Measurements from ENCODE around the gene LIN7B.
A peak's percentile ranks its signal among the peaks of the same experiment; 100 is the strongest.
"Not testable (repeated sequence)": the region's sequence is repeated elsewhere in the genome, so short reads cannot be mapped to it uniquely, and the experiment has no call there.

Gene LIN7B, protein sequence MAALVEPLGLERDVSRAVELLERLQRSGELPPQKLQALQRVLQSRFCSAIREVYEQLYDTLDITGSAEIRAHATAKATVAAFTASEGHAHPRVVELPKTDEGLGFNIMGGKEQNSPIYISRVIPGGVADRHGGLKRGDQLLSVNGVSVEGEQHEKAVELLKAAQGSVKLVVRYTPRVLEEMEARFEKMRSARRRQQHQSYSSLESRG

DNA sequence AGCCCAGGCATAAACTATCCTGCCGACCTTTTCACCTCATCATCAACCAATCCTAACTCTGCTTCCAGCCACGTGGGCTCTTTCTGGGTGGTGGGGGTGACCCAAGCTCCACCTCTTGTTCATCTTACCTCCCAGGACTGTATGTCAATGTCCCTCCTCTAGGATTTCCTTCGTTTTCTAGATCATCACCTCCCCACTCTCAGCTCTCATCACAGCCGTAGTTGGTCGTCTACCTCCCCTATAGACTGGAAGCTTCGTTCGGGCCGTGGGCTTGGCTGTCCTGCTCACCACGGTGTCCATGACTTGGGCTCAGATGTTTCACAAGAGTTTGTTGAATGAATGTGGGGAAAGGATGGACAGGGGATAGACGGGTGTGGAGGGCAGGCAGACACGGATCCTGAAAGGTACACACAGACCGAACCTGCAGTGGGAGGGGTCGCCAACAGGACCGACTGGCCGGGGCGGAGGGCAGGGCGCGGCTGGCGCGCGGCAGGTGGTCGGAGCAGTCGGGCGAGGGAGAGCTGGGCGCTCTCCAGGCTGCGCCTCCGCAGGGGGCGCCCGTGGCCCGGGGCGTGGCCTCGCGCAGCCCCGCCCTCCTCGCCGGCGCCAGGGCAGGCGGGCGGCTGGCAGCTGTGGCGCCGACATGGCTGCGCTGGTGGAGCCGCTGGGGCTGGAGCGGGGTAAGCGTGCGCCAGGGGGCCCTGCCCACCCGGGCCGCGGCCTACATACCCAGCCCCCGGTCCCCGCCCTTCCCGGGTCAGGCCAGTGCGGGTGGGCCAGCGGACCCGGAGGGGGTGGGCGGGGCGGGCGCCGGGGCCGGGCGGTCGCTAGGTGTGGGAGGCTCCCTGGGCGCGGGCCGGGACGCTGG, at the start of gene LIN7B:
Gene LIN7B (plus strand): TSS at position 609 of the 868 bp plus-strand sequence. CDS start 35 bp downstream, at position 644.
- H3K36me3 ChIP-seq (ENCODE audit: control insufficient read depth, insufficient read depth, low read length) = peaks cover 10% of the 10 kb centered on the region
- peak within 1 kb of the TSS; percentile 83 for H3K4me3 ChIP-seq (ENCODE audit: low read length)
- WGBS (ENCODE audit: insufficient coverage, insufficient read length) = no CpG with 5 or more reads among the region's 66 CpGs
- H3K27ac ChIP-seq (ENCODE audit: low read length) = no peak within 1 kb of the TSS
- H3K27me3 ChIP-seq (ENCODE audit: control insufficient read depth, insufficient read depth, low read length) = no peaks in the 10 kb centered on the region
- DNase-seq (ENCODE audit: low read depth, low spot score) = no peak
- H3K9me3 ChIP-seq (ENCODE audit: control insufficient read depth, insufficient read depth, low read length) = no peaks in the 10 kb centered on the region
- peaks cover 3% of the 10 kb centered on the region for H3K4me1 ChIP-seq (ENCODE audit: control insufficient read depth, insufficient read depth, low read length)

DNA sequence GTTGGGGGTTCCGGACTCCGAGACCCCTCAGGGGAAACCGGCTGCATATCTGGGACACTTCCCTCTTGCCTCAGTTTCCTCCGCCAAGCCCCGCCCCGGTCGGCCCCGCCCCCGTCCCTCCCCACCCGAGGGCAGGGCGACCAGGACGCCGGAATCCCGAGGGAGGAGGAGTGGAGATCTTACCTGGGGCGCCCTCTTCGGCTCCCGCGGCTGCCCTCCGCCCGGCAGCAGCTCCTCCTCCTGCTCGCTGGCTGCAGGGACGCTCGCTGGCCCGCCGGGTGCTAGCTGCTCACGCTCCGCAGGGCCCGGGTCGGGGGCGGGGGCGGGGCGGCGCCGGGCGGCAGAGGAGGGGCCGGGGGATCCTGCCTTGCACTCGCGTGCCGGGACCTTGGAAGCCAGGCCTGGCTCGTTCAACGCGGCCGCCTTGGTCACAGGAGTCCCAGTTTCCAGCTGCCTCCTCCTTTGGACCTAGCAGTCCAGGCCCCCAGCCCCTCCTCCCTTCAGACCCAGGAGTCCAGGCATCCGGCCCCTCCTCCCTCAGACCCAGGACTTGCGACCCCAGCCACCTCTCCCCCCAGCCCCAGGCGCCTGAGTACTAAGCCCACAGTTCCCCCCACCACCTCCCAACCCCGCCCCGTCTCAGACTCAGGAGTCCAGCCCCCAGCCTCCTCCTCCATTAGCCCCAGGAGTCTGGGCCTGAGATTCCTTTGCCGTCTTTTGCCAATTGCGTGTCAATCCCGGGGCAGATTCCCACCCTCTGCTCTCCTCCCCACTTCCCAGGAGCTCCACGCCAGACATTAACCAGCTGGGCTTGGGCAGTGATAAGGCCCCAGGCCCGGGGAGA, 49.2 kb upstream of the LIN7B start, which contains the start of gene NTF4:
Gene NTF4 (minus strand): TSS at position 51 of the 844 bp plus-strand sequence. CDS start 2,821 bp downstream, outside the sequence.
- no peaks in the 10 kb centered on the region for H3K36me3 ChIP-seq (ENCODE audit: control insufficient read depth, insufficient read depth, low read length)
- H3K27ac ChIP-seq (ENCODE audit: low read length) = no peak within 1 kb of the TSS
- DNase-seq (ENCODE audit: low read depth, low spot score) = no peak
- WGBS (ENCODE audit: insufficient coverage, insufficient read length) = no CpG with 5 or more reads among the region's 53 CpGs
- peak within 1 kb of the TSS; percentile 34; the same call in 1 of the 2 replicates for H3K4me3 ChIP-seq (ENCODE audit: low read length)
- H3K27me3 ChIP-seq (ENCODE audit: control insufficient read depth, insufficient read depth, low read length) = peaks cover 9% of the 10 kb centered on the region; the same call in 1 of the 2 replicates
- no peaks in the 10 kb centered on the region for H3K9me3 ChIP-seq (ENCODE audit: control insufficient read depth, insufficient read depth, low read length)
- peaks cover 4% of the 10 kb centered on the region for H3K4me1 ChIP-seq (ENCODE audit: control insufficient read depth, insufficient read depth, low read length)

DNA sequence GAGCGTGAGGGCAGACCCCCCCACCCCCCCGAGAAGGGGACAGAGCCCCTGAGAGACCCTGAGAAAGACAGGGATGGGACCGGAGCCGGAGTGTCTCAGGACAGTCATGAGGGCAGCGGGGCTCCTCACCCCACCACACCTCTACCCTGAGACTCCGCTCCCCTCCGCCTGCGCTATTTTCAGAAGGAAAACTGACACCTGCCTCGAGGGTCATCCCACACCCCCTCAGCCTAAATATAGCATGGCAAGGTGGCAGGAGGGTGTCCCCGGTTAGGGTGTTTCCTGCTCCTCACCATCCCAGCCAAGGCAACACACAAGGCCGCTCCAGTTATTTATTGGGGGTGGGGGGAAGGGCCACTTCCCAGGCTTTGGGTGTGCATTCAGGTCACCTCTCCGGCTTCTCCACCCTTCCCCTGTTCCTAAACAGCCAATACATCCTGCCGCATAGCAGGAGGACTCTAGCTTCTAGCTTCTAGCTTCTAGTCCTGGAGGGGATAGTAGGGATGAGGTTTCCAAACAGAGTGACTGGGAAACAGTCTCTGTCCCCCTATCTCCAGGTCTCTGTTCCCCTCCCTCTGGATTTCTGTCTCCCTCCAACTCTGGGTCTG, 48.2 kb upstream of the LIN7B start:
- no CpG with 5 or more reads among the region's 13 CpGs for WGBS (ENCODE audit: insufficient coverage, insufficient read length)
- no peak overlapping the region for H3K4me3 ChIP-seq (ENCODE audit: low read length)
- peaks cover 4% of the 10 kb centered on the region for H3K4me1 ChIP-seq (ENCODE audit: control insufficient read depth, insufficient read depth, low read length)
- no peaks in the 10 kb centered on the region for H3K36me3 ChIP-seq (ENCODE audit: control insufficient read depth, insufficient read depth, low read length)
- peaks cover 9% of the 10 kb centered on the region; the same call in 1 of the 2 replicates for H3K27me3 ChIP-seq (ENCODE audit: control insufficient read depth, insufficient read depth, low read length)
- DNase-seq (ENCODE audit: low read depth, low spot score) = no peak
- H3K9me3 ChIP-seq (ENCODE audit: control insufficient read depth, insufficient read depth, low read length) = no peaks in the 10 kb centered on the region
- H3K27ac ChIP-seq (ENCODE audit: low read length) = no peak overlapping the region

DNA sequence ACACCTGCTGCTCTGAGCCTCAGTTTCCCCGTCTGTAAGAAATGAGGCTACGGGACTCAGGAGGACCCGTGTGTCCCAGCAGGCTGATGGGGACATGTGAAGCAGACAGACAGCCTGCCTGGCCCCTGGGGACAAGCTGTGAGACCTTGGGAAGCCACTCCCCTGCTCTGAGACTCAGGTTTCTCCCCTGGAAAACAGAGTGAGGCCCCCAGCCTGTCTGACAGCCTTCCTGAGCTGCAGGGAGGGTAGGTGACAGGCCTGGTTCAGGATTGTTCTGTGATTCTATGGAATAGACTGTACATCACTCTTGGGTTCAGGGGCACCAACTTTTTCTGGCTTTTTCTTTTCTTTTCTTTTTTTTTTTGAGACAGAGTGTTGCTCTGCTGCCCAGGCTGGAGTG, 46.6 kb upstream of the LIN7B start:
- DNase-seq (ENCODE audit: low read depth, low spot score) = no peak
- peaks cover 6% of the 10 kb centered on the region for H3K4me1 ChIP-seq (ENCODE audit: control insufficient read depth, insufficient read depth, low read length)
- WGBS (ENCODE audit: insufficient coverage, insufficient read length) = no CpG with 5 or more reads among the region's 3 CpGs
- no peak overlapping the region for H3K4me3 ChIP-seq (ENCODE audit: low read length)
- no peaks in the 10 kb centered on the region for H3K36me3 ChIP-seq (ENCODE audit: control insufficient read depth, insufficient read depth, low read length)
- no peak overlapping the region for H3K27ac ChIP-seq (ENCODE audit: low read length)
- peaks cover 9% of the 10 kb centered on the region; the same call in 1 of the 2 replicates for H3K27me3 ChIP-seq (ENCODE audit: control insufficient read depth, insufficient read depth, low read length)
- H3K9me3 ChIP-seq (ENCODE audit: control insufficient read depth, insufficient read depth, low read length) = no peaks in the 10 kb centered on the region

DNA sequence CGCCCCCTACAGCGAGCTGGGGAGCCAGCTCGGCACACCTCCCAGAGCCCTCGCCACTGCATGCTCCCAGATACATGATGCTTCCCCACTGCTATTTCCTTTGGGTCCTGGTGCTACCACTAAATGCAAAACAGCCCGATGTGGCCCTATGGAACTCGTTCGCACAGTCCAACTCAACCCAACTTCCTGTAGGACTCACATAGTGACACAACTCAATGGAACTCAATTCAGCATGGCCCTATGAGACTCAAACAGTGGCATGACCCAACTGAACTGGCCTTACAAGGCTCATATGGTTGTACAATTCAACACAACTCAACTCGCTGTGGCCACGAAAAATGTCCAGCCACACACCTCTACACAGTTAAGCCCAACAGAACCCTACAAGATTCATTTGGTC, 45.1 kb upstream of the LIN7B start:
- Histone ChIP-seq H3K27me3 (ENCODE audit: control insufficient read depth, insufficient read depth, low read length) (peaks cover 14% of the 10 kb centered on the region; the same call in 1 of the 2 replicates), H3K4me3 (ENCODE audit: low read length) (no peak overlapping the region), H3K36me3 (ENCODE audit: control insufficient read depth, insufficient read depth, low read length) (no peaks in the 10 kb centered on the region), H3K27ac (ENCODE audit: low read length) (no peak overlapping the region), H3K4me1 (ENCODE audit: control insufficient read depth, insufficient read depth, low read length) (peaks cover 4% of the 10 kb centered on the region), H3K9me3 (ENCODE audit: control insufficient read depth, insufficient read depth, low read length) (no peaks in the 10 kb centered on the region)
- WGBS (ENCODE audit: insufficient coverage, insufficient read length) = no CpG with 5 or more reads among the region's 9 CpGs
- no peak for DNase-seq (ENCODE audit: low read depth, low spot score)

DNA sequence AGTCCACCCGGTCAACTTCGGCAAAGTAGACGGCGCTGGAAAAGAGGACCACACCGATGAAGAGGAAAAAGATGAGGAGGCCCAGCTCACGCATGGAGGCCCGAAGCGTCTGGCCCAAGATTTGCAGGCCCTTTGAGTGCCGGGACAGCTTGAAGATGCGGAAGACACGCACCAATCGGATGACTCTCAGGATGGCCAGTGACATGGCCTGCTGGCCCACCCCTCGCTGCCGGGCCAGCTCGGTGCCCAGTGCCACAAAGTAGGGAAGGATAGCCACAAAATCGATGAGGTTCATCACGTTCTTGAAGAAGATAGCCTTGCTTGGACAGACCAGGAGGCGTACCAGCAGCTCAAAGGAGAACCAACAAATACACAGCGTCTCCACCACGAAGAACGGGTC, 43.8 kb upstream of the LIN7B start:
- Histone ChIP-seq H3K4me1 (ENCODE audit: control insufficient read depth, insufficient read depth, low read length) (peaks cover 2% of the 10 kb centered on the region; the same call in 1 of the 2 replicates), H3K27ac (ENCODE audit: low read length) (no peak overlapping the region), H3K9me3 (ENCODE audit: control insufficient read depth, insufficient read depth, low read length) (no peaks in the 10 kb centered on the region), H3K4me3 (ENCODE audit: low read length) (no peak overlapping the region), H3K27me3 (ENCODE audit: control insufficient read depth, insufficient read depth, low read length) (peaks cover 14% of the 10 kb centered on the region; the same call in 1 of the 2 replicates), H3K36me3 (ENCODE audit: control insufficient read depth, insufficient read depth, low read length) (no peaks in the 10 kb centered on the region)
- no CpG with 5 or more reads among the region's 21 CpGs for WGBS (ENCODE audit: insufficient coverage, insufficient read length)
- no peak for DNase-seq (ENCODE audit: low read depth, low spot score)

DNA sequence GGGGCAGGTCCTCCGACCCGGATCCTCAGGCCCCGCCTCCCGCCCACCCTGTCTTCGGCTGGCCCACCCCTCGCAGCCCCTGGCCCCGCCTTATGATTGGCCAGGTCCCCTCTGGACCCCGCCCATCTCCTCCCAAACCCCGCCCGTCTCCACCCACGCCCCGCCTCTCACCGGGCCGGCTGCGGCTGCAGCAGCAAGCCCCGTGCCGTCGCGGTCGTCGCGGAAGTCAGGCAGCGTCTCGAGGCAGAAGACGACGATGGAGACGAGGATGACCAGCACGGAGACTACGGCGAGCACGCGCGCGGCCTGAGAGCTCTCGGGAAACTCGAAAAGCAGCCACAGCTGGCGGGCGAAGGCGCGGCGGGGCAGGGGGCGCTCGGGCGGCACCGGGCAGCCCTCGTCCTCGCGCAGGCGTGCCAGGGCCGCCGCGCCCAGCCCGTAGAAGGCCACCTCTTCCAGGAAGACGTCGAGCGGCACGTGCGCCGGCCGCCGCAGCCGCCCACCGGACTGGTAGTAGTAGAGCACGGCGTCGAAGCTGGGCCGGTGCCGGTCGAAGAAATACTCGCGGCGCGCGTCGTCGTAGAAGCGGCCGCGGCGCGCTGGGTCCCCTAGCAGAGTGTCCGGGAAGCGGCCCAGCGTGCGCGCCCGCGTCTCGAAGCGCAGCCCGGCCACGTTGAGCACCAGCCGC, 42.2 kb upstream of the LIN7B start:
- Histone ChIP-seq H3K27me3 (ENCODE audit: control insufficient read depth, insufficient read depth, low read length) (peaks cover 10% of the 10 kb centered on the region; the same call in 1 of the 2 replicates), H3K4me3 (ENCODE audit: low read length) (peak overlapping the region; percentile 3; the same call in 1 of the 2 replicates), H3K4me1 (ENCODE audit: control insufficient read depth, insufficient read depth, low read length) (peaks cover 2% of the 10 kb centered on the region; the same call in 1 of the 2 replicates), H3K27ac (ENCODE audit: low read length) (no peak overlapping the region), H3K9me3 (ENCODE audit: control insufficient read depth, insufficient read depth, low read length) (no peaks in the 10 kb centered on the region), H3K36me3 (ENCODE audit: control insufficient read depth, insufficient read depth, low read length) (no peaks in the 10 kb centered on the region)
- WGBS (ENCODE audit: insufficient coverage, insufficient read length) = no CpG with 5 or more reads among the region's 93 CpGs
- DNase-seq (ENCODE audit: low read depth, low spot score) = no peak

DNA sequence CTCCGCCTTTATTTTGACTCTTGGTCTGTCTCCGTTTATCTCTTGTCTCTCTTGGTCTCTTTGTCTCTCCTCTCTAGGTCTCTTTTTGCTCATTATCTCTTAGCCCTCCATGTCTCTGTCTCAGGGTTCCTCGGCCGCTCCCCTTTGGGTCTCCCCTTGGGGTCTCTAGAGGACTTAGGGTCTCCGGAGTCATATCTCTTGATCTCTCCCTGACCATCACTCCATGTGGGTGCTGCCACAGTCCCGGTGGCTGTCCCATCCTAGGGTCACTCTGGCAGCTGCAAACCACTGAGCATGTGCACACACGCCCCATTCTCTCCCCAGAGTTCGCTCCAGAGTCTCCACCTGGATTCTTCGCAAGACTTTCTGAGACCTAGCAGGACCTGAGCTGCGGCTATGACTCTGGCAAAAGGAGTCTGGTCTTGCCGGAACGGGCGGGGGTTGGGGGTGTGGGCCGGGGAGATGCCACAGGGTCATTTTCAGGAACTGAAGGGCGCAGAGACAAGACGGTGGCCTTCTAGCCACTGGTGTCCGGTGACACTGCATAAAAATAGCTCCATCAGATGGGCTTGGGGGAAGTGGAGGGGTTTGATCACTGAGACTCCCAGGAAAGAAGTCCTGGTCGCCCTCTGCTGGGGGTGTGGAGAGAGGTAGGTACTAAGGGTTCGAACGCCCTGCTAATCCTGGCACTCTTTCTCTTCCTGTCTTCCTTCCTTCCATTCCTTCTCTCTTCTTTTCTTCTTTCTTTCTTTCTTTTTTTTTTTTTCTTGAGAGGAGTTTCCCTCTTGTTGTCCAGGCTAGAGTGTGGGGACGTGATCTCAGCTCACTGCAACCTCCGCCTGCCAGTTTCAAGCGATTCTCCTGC, 40.4 kb upstream of the LIN7B start:
- H3K9me3 ChIP-seq (ENCODE audit: control insufficient read depth, insufficient read depth, low read length) = no peaks in the 10 kb centered on the region
- H3K36me3 ChIP-seq (ENCODE audit: control insufficient read depth, insufficient read depth, low read length) = no peaks in the 10 kb centered on the region
- H3K27ac ChIP-seq (ENCODE audit: low read length) = no peak overlapping the region
- WGBS (ENCODE audit: insufficient coverage, insufficient read length) = no CpG with 5 or more reads among the region's 23 CpGs
- H3K4me3 ChIP-seq (ENCODE audit: low read length) = no peak overlapping the region
- peaks cover 2% of the 10 kb centered on the region; the same call in 1 of the 2 replicates for H3K4me1 ChIP-seq (ENCODE audit: control insufficient read depth, insufficient read depth, low read length)
- DNase-seq (ENCODE audit: low read depth, low spot score) = no peak
- H3K27me3 ChIP-seq (ENCODE audit: control insufficient read depth, insufficient read depth, low read length) = peaks cover 10% of the 10 kb centered on the region; the same call in 1 of the 2 replicates

DNA sequence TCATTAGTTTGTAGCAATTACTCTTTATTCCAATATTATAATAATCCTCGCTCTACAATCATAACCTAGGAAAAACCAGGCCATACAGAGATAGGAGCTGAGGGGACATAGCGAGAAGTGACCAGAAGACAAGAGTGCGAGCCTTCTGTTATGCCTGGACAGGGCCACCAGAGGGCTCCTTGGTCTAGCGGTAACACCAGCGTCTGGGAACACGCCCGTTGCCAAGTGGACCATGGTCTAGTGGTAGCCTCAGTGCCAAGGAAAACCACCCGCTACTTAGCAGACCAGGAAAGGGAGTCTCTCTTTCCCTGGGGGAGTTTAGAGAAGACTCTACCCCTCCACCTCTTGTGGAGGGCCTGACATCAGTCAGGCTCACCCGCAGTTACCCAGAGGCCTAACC, 39.3 kb upstream of the LIN7B start:
- DNase-seq (ENCODE audit: low read depth, low spot score); H3K9me3 ChIP-seq (ENCODE audit: control insufficient read depth, insufficient read depth, low read length); H3K4me1 ChIP-seq (ENCODE audit: control insufficient read depth, insufficient read depth, low read length); H3K36me3 ChIP-seq (ENCODE audit: control insufficient read depth, insufficient read depth, low read length); H3K4me3 ChIP-seq (ENCODE audit: low read length); H3K27me3 ChIP-seq (ENCODE audit: control insufficient read depth, insufficient read depth, low read length); H3K27ac ChIP-seq (ENCODE audit: low read length): not testable (repeated sequence)
- no CpG with 5 or more reads among the region's 9 CpGs for WGBS (ENCODE audit: insufficient coverage, insufficient read length)

All from iPS DF 6.9 (cell line).